Astrocyte (in vitro differentiated cells and primary cell): ENCODE data around the gene NEK7. TPM values are rescaled to one million over a fixed set of nuclear protein-coding genes. Genes with fewer than 3 reads are reported as not detected.
"Not testable (repeated sequence)": the region's sequence is repeated elsewhere in the genome, so short reads cannot be mapped to it uniquely, and the experiment has no call there.

Source experiments
- DNase-seq: peaks from one replicate; pipeline ENCODE4 v3.0.0-alpha.2; 2010; ENCODE audit warnings: low read depth
- FAIRE-seq: peaks from 2 replicates; lab custom pipeline; 2011; peaks lifted over from hg19 to GRCh38; lab: Jason Lieb, UNC
- H2AFZ ChIP-seq: 2 replicates; pipeline ENCODE4 v1.6.0; 2012; ENCODE audit warnings: low read depth, low read length, inconsistent platforms
- H3K27ac ChIP-seq: 2 replicates; pipeline ENCODE4 v1.5.1; 2011; ENCODE audit warnings: low read depth, low read length, inconsistent platforms
- H3K27me3 ChIP-seq: 2 replicates; pipeline ENCODE4 v1.6.0; 2011; ENCODE audit warnings: low read length, inconsistent platforms; ENCODE audit not compliant: insufficient read depth
- H3K36me3 ChIP-seq: 2 replicates; pipeline ENCODE4 v1.5.1; 2011; ENCODE audit warnings: low read length, inconsistent platforms; ENCODE audit not compliant: insufficient read depth
- H3K4me1 ChIP-seq: 2 replicates; pipeline ENCODE4 v1.5.1; 2011; ENCODE audit warnings: low read length, inconsistent platforms; ENCODE audit not compliant: insufficient read depth
- H3K4me2 ChIP-seq: 2 replicates; pipeline ENCODE4 v1.6.0; 2012; ENCODE audit warnings: low read length, inconsistent platforms
- H3K4me3 ChIP-seq: 2 replicates; pipeline ENCODE4 v1.5.1; 2011; ENCODE audit warnings: low read depth, mild to moderate bottlenecking, low read length, inconsistent platforms; ENCODE audit not compliant: insufficient read depth
- H3K79me2 ChIP-seq: 2 replicates; pipeline ENCODE4 v1.6.0; 2012; ENCODE audit warnings: mild to moderate bottlenecking, low read length, inconsistent platforms; ENCODE audit not compliant: insufficient read depth
- H3K9ac ChIP-seq: 2 replicates; pipeline ENCODE4 v1.6.0; 2012; ENCODE audit warnings: mild to moderate bottlenecking, low read length, inconsistent platforms
- H3K9me3 ChIP-seq: 2 replicates; pipeline ENCODE4 v1.5.1; 2012; ENCODE audit warnings: low read depth, mild to moderate bottlenecking, low read length, inconsistent platforms; ENCODE audit not compliant: insufficient read depth
- H4K20me1 ChIP-seq: 2 replicates; pipeline ENCODE4 v1.6.0; 2012; ENCODE audit warnings: low read length, inconsistent platforms; ENCODE audit not compliant: insufficient read depth
- H3K27ac Mint-ChIP-seq: one replicate; pipeline ENCODE4 v1.8.0; 2021; ENCODE audit warnings: mild to moderate bottlenecking, mixed read lengths; ENCODE audit not compliant: unreplicated experiment
- H3K27me3 Mint-ChIP-seq: one replicate; pipeline ENCODE4 v1.8.0; 2021; ENCODE audit warnings: low read depth, mixed read lengths; ENCODE audit not compliant: unreplicated experiment
- H3K36me3 Mint-ChIP-seq: one replicate; pipeline ENCODE4 v1.8.0; 2021; ENCODE audit warnings: low read depth, mixed read lengths; ENCODE audit not compliant: unreplicated experiment
- H3K4me1 Mint-ChIP-seq: one replicate; pipeline ENCODE4 v1.8.0; 2021; ENCODE audit warnings: low read depth, mixed read lengths; ENCODE audit not compliant: unreplicated experiment
- H3K4me3 Mint-ChIP-seq: one replicate; pipeline ENCODE4 v1.8.0; 2021; ENCODE audit warnings: mild to moderate bottlenecking, moderate library complexity, mixed read lengths; ENCODE audit not compliant: unreplicated experiment
- H3K9me3 Mint-ChIP-seq: one replicate; pipeline ENCODE4 v1.8.0; 2021; ENCODE audit warnings: mild to moderate bottlenecking, mixed read lengths; ENCODE audit not compliant: unreplicated experiment
- EZH2 ChIP-seq: IDR thresholded peaks from 2 replicates; pipeline ENCODE4 v1.6.1; 2012; ENCODE audit warnings: mild to moderate bottlenecking, low read length, inconsistent platforms; ENCODE audit not compliant: insufficient read depth
- total RNA-seq: library from RNA; stranded (reverse); gene quantifications from 2 replicates; pipeline ENCODE4 v1.2.1, GENCODE V29; 2021
- TF ChIP-seq, protein P1 (sequence below): IDR thresholded peaks from 2 replicates; pipeline ENCODE4 v1.5.1; 2011; ENCODE audit warnings: low read depth, mild to moderate bottlenecking, inconsistent platforms, low read length, moderate library complexity; ENCODE audit not compliant: insufficient read depth

The NEK7 gene
- total RNA-seq, 1 donor from 2014 or later, result 125 TPM

DNA sequence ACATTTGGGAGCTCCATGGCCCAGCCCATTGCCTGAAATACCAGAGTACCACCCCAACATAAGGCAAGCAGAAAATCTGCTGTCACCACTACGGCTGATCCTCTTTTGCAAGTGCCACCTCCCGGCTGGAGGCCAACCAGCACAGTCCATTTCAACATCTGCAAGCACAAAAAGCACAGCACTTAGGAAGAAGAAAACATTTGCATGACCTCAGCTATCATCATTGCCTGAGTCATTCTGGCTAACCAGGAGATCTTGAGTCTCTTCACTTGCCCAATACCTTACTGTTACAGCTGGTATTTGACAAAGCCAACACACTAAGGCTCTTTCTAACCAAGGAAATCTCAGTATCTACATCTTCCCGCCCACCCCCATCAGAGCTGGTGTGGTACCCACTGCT lies 55.9 kb downstream of the NEK7 start:
- H3K27ac ChIP-seq, result peak overlapping the region; percentile 0
- H3K4me3 ChIP-seq, result no peak overlapping the region
- peak overlapping the region; percentile 16 for H3K4me3 Mint-ChIP-seq
- H3K4me1 Mint-ChIP-seq, result peaks cover 7% of the 10 kb centered on the region
- peaks cover 16% of the 10 kb centered on the region for H3K9me3 Mint-ChIP-seq
- no peak overlapping the region for H3K4me2 ChIP-seq
- FAIRE-seq (no peak), DNase-seq (peak; percentile 90)
- H3K9me3 ChIP-seq, result peaks cover 4% of the 10 kb centered on the region
- H3K4me1 ChIP-seq, result peaks cover 9% of the 10 kb centered on the region
- no peak for TF ChIP-seq EZH2
- TF ChIP-seq, protein P1, sequence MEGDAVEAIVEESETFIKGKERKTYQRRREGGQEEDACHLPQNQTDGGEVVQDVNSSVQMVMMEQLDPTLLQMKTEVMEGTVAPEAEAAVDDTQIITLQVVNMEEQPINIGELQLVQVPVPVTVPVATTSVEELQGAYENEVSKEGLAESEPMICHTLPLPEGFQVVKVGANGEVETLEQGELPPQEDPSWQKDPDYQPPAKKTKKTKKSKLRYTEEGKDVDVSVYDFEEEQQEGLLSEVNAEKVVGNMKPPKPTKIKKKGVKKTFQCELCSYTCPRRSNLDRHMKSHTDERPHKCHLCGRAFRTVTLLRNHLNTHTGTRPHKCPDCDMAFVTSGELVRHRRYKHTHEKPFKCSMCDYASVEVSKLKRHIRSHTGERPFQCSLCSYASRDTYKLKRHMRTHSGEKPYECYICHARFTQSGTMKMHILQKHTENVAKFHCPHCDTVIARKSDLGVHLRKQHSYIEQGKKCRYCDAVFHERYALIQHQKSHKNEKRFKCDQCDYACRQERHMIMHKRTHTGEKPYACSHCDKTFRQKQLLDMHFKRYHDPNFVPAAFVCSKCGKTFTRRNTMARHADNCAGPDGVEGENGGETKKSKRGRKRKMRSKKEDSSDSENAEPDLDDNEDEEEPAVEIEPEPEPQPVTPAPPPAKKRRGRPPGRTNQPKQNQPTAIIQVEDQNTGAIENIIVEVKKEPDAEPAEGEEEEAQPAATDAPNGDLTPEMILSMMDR, result no peak
- no peak overlapping the region for H2AFZ ChIP-seq
- no peak overlapping the region for H3K9ac ChIP-seq
- H3K27ac Mint-ChIP-seq, result no peak overlapping the region
- peaks cover 37% of the 10 kb centered on the region for H4K20me1 ChIP-seq
- peaks cover 35% of the 10 kb centered on the region for H3K36me3 Mint-ChIP-seq
- no peaks in the 10 kb centered on the region for H3K27me3 Mint-ChIP-seq
- peaks cover 79% of the 10 kb centered on the region for H3K79me2 ChIP-seq
- H3K27me3 ChIP-seq, result no peaks in the 10 kb centered on the region
- H3K36me3 ChIP-seq, result peaks cover 10% of the 10 kb centered on the region

DNA sequence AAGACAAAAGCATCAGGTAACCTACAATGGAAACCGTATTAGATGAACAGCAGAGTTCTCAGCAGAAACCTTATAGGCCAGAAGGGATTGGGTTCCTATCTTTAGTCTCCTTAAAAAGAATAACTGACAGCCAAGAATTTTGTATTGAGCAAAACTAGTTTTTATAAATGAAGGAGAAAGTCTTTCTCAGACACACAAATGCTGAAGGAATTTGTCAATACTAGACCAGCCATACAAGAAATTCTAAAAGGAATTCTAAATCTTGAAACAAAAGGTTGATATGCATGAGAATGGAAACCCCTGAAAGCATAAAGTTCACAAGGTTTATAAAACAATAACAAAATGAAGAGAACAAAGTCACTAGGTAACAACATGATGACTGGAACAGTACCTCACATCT lies 58.1 kb downstream of the NEK7 start:
- H3K27me3 Mint-ChIP-seq, result no peaks in the 10 kb centered on the region

GRCh38 chr1:198220428-198220827 lies 63.6 kb downstream of the NEK7 start:
- FAIRE-seq (peak; percentile 76), DNase-seq (peak; percentile 94)
- Histone ChIP-seq H3K9ac (peak overlapping the region; percentile 60), H3K4me3 (no peak overlapping the region), H3K4me1 (peaks cover 9% of the 10 kb centered on the region), H2AFZ (no peak overlapping the region), H3K27me3 (no peaks in the 10 kb centered on the region), H3K27ac (peak overlapping the region; percentile 86), H3K9me3 (no peaks in the 10 kb centered on the region), H3K79me2 (peaks cover 58% of the 10 kb centered on the region), H4K20me1 (peaks cover 4% of the 10 kb centered on the region), H3K36me3 (no peaks in the 10 kb centered on the region), H3K4me2 (peak overlapping the region; percentile 61)
- Mint-ChIP-seq H3K4me1 (peaks cover 7% of the 10 kb centered on the region), H3K27ac (no peak overlapping the region), H3K36me3 (peaks cover 17% of the 10 kb centered on the region), H3K4me3 (no peak overlapping the region), H3K27me3 (no peaks in the 10 kb centered on the region), H3K9me3 (peaks cover 14% of the 10 kb centered on the region)
- no peak for TF ChIP-seq EZH2
- TF ChIP-seq, protein P1, result no peak

More for the DNA sequence above, 58.1 kb downstream of the NEK7 start:
- FAIRE-seq (no peak), DNase-seq (no peak)
- H3K9ac ChIP-seq, result no peak overlapping the region
- peaks cover 7% of the 10 kb centered on the region for H3K4me1 Mint-ChIP-seq
- H3K79me2 ChIP-seq, result peaks cover 61% of the 10 kb centered on the region
- peaks cover 18% of the 10 kb centered on the region for H3K9me3 Mint-ChIP-seq
- peaks cover 26% of the 10 kb centered on the region for H4K20me1 ChIP-seq
- TF ChIP-seq EZH2, result no peak
- TF ChIP-seq, protein P1, result no peak
- H3K36me3 ChIP-seq, result peaks cover 10% of the 10 kb centered on the region
- H3K9me3 ChIP-seq, result peaks cover 4% of the 10 kb centered on the region
- H3K27me3 ChIP-seq, result no peaks in the 10 kb centered on the region
- H3K36me3 Mint-ChIP-seq, result peaks cover 37% of the 10 kb centered on the region
- no peak overlapping the region for H3K27ac ChIP-seq
- H3K27ac Mint-ChIP-seq, result no peak overlapping the region
- H3K4me3 ChIP-seq, result no peak overlapping the region
- H3K4me2 ChIP-seq, result no peak overlapping the region
- H3K4me1 ChIP-seq, result peaks cover 9% of the 10 kb centered on the region
- H3K4me3 Mint-ChIP-seq, result no peak overlapping the region
- H2AFZ ChIP-seq, result no peak overlapping the region

DNA sequence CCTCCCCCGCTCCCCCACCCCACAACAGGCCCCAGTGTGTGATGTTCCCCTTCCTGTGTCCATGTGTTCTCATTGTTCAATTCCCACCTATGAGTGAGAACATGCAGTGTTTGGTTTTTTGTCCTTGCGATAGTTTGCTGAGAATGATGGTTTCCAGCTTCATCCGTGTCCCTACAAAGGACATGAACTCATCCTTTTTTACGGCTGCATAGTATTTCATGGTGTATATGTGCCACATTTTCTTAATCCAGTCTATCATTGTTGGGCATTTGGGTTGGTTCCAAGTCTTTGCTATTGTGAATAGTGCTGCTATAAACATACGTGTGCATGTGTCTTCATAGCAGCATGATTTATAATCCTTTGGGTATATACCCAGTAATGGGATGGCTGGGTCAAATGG lies 70.2 kb downstream of the NEK7 start:
- not testable (repeated sequence) for H3K4me1 Mint-ChIP-seq, H3K36me3 ChIP-seq, H3K9me3 ChIP-seq, H3K9ac ChIP-seq, DNase-seq, H3K27ac Mint-ChIP-seq, H3K36me3 Mint-ChIP-seq, H3K27me3 Mint-ChIP-seq, H3K27me3 ChIP-seq, H3K4me1 ChIP-seq, H3K4me3 Mint-ChIP-seq, FAIRE-seq, H3K27ac ChIP-seq, H3K9me3 Mint-ChIP-seq, H3K4me3 ChIP-seq, H3K4me2 ChIP-seq, H2AFZ ChIP-seq
- Histone ChIP-seq H4K20me1 (peaks cover 12% of the 10 kb centered on the region), H3K79me2 (peaks cover 80% of the 10 kb centered on the region)
